Measurements from ENCODE around the gene KAT6B. TPM values are rescaled to one million over a fixed set of nuclear protein-coding genes. Genes with fewer than 3 reads are reported as not detected.
"Not testable (repeated sequence)": the region's sequence is repeated elsewhere in the genome, so short reads cannot be mapped to it uniquely, and the experiment has no call there.

KAT6B gene
- total and polyA plus RNA-seq, 7 donors = 5.8 to 77.0 (median 49.9) TPM

GRCh38 chr10:74787457-74787856 lies 38.9 kb upstream of the KAT6B start:
- no peaks in the 10 kb centered on the region for H3K4me1 ChIP-seq
- H3K36me3 ChIP-seq = no peaks in the 10 kb centered on the region
- H3K4me3 ChIP-seq = no peak overlapping the region
- intact Hi-C loops (cut with DNase I) = no loop called here
- H3K27ac ChIP-seq = no peak overlapping the region
- no peaks in the 10 kb centered on the region for H3K27me3 ChIP-seq
- 81 to 94% methylated on average over 5 of the region's 5 CpGs for WGBS, 2 donors
- TF ChIP-seq POLR2A (IDR thresholded peaks at IDR 0.05) = no peak
- no peak for TF ChIP-seq CTCF (IDR thresholded peaks at IDR 0.05)
- TF ChIP-seq EP300 (IDR thresholded peaks at IDR 0.05) = no peak
- no peak for TF ChIP-seq POLR2AphosphoS5 (IDR thresholded peaks at IDR 0.05)
- no peak for DNase-seq
- H3K9me3 ChIP-seq = no peaks in the 10 kb centered on the region

GRCh38 chr10:74791979-74792378 lies 34.4 kb upstream of the KAT6B start:
- WGBS, 2 donors = 90 to 97% methylated on average over 5 of the region's 5 CpGs
- H3K27me3 ChIP-seq; H3K27ac ChIP-seq; DNase-seq; H3K36me3 ChIP-seq; H3K4me3 ChIP-seq; H3K9me3 ChIP-seq; intact Hi-C loops (cut with DNase I); H3K4me1 ChIP-seq: not testable (repeated sequence)

GRCh38 chr10:74792726-74793125 lies 33.7 kb upstream of the KAT6B start:
- no peak for DNase-seq
- H3K4me3 ChIP-seq = no peak overlapping the region
- intact Hi-C loops (cut with DNase I) = no loop called here
- no peaks in the 10 kb centered on the region for H3K9me3 ChIP-seq
- TF ChIP-seq POLR2A (IDR thresholded peaks at IDR 0.05) (no peak), EP300 (IDR thresholded peaks at IDR 0.05) (no peak), CTCF (IDR thresholded peaks at IDR 0.05) (no peak), POLR2AphosphoS5 (IDR thresholded peaks at IDR 0.05) (no peak)
- H3K36me3 ChIP-seq = no peaks in the 10 kb centered on the region
- no peaks in the 10 kb centered on the region for H3K27me3 ChIP-seq
- H3K27ac ChIP-seq = no peak overlapping the region
- no peaks in the 10 kb centered on the region for H3K4me1 ChIP-seq

- WGBS, 2 donors = 95 to 97% methylated on average over 1 of the region's 1 CpG
- intact Hi-C loops (cut with DNase I); H3K27ac ChIP-seq; H3K27me3 ChIP-seq; H3K9me3 ChIP-seq; H3K4me3 ChIP-seq; H3K4me1 ChIP-seq; H3K36me3 ChIP-seq; DNase-seq: not testable (repeated sequence)
Measured at GRCh38 chr10:74793240-74793639, 33.2 kb upstream of the KAT6B start.

GRCh38 chr10:74794531-74794930 lies 31.9 kb upstream of the KAT6B start:
- no peaks in the 10 kb centered on the region for H3K36me3 ChIP-seq
- no peaks in the 10 kb centered on the region for H3K9me3 ChIP-seq
- H3K27ac ChIP-seq = no peak overlapping the region
- WGBS, 2 donors = 75 to 79% methylated on average over 1 of the region's 1 CpG
- DNase-seq = no peak
- no peaks in the 10 kb centered on the region for H3K27me3 ChIP-seq
- H3K4me1 ChIP-seq = peaks cover 0 to 1% (median 0%) of the 10 kb centered on the region in 4 donors
- no peak overlapping the region for H3K4me3 ChIP-seq
- TF ChIP-seq EP300 (IDR thresholded peaks at IDR 0.05) (no peak), POLR2AphosphoS5 (IDR thresholded peaks at IDR 0.05) (no peak), CTCF (IDR thresholded peaks at IDR 0.05) (no peak), POLR2A (IDR thresholded peaks at IDR 0.05) (no peak)
- intact Hi-C loops (cut with DNase I) = no loop called here

- intact Hi-C loops (cut with DNase I) = no loop called here
- no peaks in the 10 kb centered on the region for H3K9me3 ChIP-seq
- TF ChIP-seq EP300 (IDR thresholded peaks at IDR 0.05) (no peak), POLR2AphosphoS5 (IDR thresholded peaks at IDR 0.05) (no peak), POLR2A (IDR thresholded peaks at IDR 0.05) (no peak), CTCF (IDR thresholded peaks at IDR 0.05) (no peak)
- peaks cover 0 to 9% (median 7%) of the 10 kb centered on the region in 4 donors for H3K4me1 ChIP-seq
- no peak overlapping the region for H3K27ac ChIP-seq
- 81 to 93% methylated on average over 1 of the region's 1 CpG for WGBS, 2 donors
- DNase-seq = no peak
- H3K36me3 ChIP-seq = no peaks in the 10 kb centered on the region
- no peak overlapping the region for H3K4me3 ChIP-seq
- H3K27me3 ChIP-seq = no peaks in the 10 kb centered on the region
Measured at GRCh38 chr10:74797550-74797949, 28.9 kb upstream of the KAT6B start.

All from sigmoid colon (tissue), 7 donors.